GM18508 (cell line): ENCODE data around the gene TMEM72.

ENCODE experiments used
- ATAC-seq: cut with Tn5 transposase; IDR thresholded peaks from one replicate; pipeline ENCODE4 v1.9.1; 2021; ENCODE audit warnings: moderate number of reproducible peaks; ENCODE audit not compliant: insufficient read depth, unreplicated experiment

Gene TMEM72

DNA sequence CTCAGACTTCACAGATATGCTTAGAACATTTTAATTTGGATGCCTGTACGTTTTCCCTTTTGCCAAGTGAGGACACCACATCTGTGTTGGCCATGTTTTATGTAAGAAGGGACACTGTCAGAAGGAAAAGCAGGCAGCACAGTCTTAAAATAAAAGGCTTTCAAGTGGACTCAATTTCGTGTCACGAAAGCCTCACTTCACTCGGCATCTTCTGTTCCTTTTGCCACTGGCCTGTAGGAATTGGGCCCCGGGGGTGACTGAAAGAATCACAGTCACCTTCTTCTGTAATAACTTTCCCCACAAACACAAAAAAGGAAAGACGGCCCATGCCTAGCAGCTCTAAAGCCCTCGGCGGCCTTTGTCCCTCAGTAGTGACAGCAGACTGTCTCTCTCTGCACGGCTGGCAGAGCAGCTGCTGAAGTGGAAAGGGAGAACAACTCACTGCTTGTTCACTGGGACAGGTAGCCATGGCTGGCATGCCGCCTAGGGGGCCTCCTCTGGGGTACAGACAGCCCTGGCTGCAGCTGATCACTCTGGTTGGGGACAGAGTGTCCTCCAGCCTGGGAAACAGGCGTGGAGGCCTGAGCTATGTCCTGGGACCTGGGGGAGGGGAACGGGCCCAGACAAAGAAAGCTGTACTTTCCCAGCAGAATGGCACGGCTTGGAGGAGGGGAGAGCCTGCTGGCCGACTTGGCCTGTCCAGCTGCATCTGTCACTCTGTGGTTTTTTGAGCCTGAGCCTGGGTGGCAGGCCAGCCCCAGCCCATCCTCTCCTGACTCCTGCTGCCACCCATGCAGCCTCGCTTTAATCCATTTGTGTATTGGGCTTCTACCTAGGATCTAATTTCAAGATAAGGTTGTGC lies 52.9 kb downstream of the TMEM72 start:
- no peak for ATAC-seq

GRCh38 chr10:44965104-44965503 lies 54.0 kb downstream of the TMEM72 start:
- ATAC-seq, result no peak

- ATAC-seq, result peak; percentile 35
Measured at GRCh38 chr10:44965651-44966097, 54.5 kb downstream of the TMEM72 start.

- ATAC-seq, result peak; percentile 40
Measured at GRCh38 chr10:44966129-44966815, 55.1 kb downstream of the TMEM72 start.

- no peak for ATAC-seq
Measured at GRCh38 chr10:44966816-44967509, 55.8 kb downstream of the TMEM72 start.

GRCh38 chr10:44967616-44968015 lies 56.5 kb downstream of the TMEM72 start:
- ATAC-seq, result no peak

- no peak for ATAC-seq
Measured at GRCh38 chr10:44968091-44968490, 57.0 kb downstream of the TMEM72 start.

DNA sequence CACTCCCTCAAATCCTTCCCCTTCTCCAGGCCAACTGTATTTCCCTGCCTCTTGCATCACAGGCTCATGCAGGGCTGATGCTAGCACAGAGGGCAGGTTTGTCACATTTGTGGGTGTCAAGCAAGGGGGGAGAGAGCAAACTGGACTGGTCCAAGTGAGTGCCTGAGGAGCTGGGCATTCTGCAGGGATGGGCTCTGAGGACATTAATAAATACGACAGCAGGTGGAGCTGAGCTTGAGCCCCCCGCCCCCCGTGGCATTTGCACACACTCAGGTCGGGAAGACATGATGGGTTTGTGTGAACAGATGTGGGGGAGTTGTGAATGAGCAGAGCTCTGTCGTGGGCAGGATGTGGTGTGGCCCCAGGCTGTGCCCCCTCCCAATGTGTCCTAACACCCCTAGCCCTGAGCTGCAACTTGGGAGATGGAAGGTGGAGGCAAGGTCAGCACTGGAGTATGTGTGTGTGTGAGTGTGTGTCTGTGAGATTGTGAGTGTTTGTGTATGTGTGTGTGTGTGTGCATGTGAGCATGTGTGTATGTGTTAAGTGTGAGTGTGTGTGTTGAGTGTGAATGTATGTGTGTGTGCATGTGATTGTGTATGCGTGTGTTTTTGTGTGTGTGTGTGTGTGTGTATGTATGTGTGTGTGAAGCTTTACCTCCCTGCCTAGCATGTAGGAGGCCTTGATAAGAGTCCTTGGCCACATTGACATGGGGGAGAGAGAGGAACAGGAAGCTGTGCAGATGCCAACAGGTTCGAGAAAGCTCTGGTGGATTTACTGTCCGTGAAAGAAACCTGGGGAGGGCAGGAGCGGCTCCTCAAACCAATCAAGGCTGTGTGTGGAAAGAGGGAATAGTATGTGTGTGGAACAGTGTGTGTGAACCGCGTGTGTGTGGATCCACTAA lies 57.6 kb downstream of the TMEM72 start:
- no peak for ATAC-seq

GRCh38 chr10:44969854-44970253 lies 58.7 kb downstream of the TMEM72 start:
- ATAC-seq, result no peak

- no peak for ATAC-seq
Measured at GRCh38 chr10:44970812-44971395, 59.8 kb downstream of the TMEM72 start.

DNA sequence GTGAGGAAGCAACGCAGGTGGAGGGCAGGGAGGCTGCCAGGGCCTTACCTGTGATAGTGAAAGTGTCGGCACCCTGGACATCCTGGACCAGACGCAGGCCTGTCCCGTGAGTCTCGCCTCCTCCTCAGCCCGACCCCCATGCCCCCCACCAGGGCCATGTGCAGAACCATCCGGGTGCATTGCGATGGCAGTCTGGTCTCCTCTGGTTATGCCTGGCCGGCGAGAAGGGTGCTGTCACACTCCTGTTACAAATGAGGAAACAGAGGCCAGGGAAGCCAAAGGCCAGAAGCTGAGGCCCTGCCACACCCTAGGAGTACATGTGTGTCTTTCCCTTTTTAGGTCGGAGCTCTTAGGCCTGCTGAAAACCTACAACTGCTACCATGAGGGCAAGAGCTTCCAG lies 60.3 kb downstream of the TMEM72 start:
- no peak for ATAC-seq

- ATAC-seq, result no peak
Measured at GRCh38 chr10:44971935-44972757, 61.0 kb downstream of the TMEM72 start.

DNA sequence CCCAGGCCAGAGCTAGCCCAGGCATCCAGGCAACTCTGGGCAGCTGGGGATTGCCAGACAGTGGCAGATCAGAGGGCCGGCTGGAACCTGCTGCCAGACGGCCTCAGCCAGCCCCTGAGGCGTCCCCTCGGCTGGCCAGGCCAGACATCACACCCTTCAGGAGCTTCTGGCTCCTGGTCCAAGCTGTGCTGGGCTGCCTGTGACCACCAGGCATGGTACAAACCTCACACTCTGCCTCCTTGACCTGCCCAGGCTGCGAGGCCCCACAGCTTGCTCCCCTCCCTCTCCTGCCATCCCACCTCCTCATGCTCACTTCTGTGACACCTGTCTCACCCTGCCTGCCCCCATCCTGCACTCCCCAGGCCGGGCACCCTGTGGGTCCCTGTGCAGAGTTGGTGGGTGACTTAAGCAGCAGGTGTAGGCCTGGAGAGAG lies 61.8 kb downstream of the TMEM72 start:
- no peak for ATAC-seq

DNA sequence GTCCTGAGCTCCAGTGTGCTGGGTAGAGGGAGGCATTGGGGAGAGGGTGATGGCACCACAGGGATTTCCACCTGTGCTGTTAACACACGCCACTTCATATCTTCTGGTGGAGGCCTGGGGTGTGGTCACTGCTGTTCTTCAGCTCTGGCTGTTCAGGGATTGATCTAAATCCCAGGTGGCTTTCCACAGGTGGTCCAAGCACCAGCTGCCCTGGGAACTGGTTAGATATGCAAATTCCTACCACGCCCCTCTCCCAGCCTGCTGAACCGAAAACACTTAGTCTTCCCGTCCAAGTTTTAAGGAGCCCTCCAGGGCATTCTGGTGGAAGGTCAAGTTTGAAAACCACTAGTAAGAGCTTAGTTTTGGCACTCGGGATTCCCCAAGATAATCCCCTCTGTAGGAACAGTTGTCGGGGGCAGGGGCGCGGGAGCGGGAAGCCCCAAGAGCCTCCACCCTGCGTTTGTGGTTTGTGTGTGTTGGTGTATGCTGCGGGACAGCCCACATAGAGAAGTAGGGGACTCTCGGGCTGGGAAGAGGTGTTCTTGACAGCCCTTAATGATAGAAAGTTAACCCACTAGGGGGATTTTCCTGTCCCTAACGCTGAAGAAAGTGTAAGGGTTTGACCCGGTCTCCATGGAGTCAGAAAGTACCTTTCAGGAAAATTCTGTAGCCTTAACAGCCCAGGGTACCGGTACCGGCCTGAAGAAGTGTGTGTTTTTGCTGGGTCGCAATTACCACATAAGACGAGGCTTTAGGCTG lies 62.4 kb downstream of the TMEM72 start:
- no peak for ATAC-seq

DNA sequence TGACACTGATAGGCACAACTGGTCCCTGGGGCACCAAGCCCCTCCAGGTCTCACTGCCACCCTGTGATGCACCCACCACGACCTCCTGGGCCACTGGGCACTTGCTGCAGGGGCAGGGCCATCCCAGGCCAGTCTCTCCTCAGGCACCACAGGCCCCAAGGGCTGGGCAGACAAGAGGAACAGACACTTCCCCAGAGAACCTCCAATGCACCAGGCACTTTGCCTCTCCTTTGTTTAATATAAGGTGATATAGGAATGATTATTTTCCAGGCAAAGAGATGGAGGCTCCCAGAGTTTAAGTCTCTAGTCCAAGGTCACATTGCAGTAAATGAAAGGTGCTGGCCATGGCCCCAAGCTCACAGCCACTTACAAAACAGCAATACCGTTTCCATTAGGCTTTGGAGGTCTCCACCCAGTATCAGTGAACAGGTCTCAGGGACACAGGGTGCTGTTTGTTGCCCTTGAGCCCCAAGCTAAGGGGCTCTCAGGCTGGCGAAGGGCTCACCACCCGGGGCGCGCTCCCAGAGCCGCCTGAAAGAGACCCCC lies 63.0 kb downstream of the TMEM72 start:
- ATAC-seq, result no peak

GRCh38 chr10:44974628-44975430 lies 63.7 kb downstream of the TMEM72 start:
- peak; percentile 35 for ATAC-seq
